AG04450 (cell line): ENCODE measurements around the gene KLF16. TPM values are rescaled to one million over a fixed set of nuclear protein-coding genes. Genes with fewer than 3 reads are reported as not detected.

Experiments used
- CTCF ChIA-PET: fragments of 300-600, 350-600 bp; formaldehyde crosslinking; extraction: SDS; loops from one replicate; lab custom pipeline; 2022; ENCODE audit warnings: antibody characterized with exemption, inconsistent platforms; lab: Charles Lee
- POLR2A ChIA-PET: fragments of 350-600 bp; formaldehyde crosslinking; extraction: SDS; loops from one replicate; lab custom pipeline; 2021; ENCODE audit warnings: antibody characterized with exemption, inconsistent platforms; lab: Yijun Ruan, JAX
- DNase-seq: peaks from one replicate; pipeline ENCODE4 v3.0.0-alpha.2; 2011; ENCODE audit warnings: low read depth, low spot score
- H3K27ac ChIP-seq: one replicate; pipeline ENCODE4 v1.5.1; 2012; ENCODE audit warnings: low read depth, low read length, control low read depth
- H3K27me3 ChIP-seq: one replicate; pipeline ENCODE4 v1.6.0; 2012; ENCODE audit warnings: low read length; ENCODE audit not compliant: control insufficient read depth, insufficient read depth
- H3K4me3 ChIP-seq: 2 replicates; pipeline ENCODE4 v1.5.1; 2011; ENCODE audit warnings: mild to moderate bottlenecking, low read depth, low read length, control low read depth
- H3K9me3 ChIP-seq: 2 replicates; pipeline ENCODE4 v1.5.1; 2012; ENCODE audit warnings: low read length; ENCODE audit not compliant: control insufficient read depth, insufficient read depth
- polyA plus RNA-seq: library from polyadenylated mRNA; depleted of rRNA; stranded (reverse); fragments of >200 nt; gene quantifications from 2 replicates; pipeline ENCODE4 v1.2.3, GENCODE V29; 2011
- TF ChIP-seq, protein P1 (sequence below): IDR thresholded peaks from 2 replicates; pipeline ENCODE4 v1.5.1; 2011; ENCODE audit warnings: low read depth, low read length, control low read depth, inconsistent platforms

KLF16 gene
- polyA plus RNA-seq, 1 experiment: 3.4 TPM

DNA sequence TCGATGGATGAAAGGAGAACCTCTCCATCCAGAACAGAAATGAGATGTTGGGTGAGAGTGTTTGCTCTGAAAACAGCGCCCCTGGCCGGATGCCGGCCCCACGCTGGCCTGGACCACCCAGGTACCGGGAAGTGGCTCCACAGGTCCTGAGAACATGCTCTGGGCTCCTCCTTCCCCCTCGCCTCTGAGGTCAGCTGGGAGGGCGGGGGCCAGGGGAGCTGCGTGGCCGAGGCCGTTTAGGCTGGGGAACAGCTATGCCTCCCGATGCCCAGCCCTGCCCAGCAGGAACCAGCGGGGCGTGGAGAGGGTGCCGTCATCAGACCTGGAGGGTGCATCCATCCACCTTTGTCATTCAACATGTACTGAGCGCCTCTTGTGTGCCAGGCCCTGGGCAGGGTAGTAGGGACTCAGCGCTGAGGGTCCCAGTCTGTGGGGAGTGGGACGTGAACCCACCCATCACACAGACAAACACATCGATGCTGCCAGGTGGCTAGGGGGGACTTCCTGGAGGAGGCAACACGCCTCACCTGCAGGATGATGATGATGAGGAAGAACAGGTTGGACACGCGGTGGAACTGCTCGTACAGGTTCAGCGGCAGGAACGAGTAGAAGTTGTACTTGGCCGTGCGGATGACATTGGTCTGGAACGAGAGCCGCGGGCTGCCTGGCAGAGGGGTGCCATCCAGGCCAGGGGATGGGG, 55.5 kb downstream of the KLF16 start:
- ChIA-PET POLR2A (no interaction called here), CTCF (no interaction called here)
- TF ChIP-seq, protein P1, sequence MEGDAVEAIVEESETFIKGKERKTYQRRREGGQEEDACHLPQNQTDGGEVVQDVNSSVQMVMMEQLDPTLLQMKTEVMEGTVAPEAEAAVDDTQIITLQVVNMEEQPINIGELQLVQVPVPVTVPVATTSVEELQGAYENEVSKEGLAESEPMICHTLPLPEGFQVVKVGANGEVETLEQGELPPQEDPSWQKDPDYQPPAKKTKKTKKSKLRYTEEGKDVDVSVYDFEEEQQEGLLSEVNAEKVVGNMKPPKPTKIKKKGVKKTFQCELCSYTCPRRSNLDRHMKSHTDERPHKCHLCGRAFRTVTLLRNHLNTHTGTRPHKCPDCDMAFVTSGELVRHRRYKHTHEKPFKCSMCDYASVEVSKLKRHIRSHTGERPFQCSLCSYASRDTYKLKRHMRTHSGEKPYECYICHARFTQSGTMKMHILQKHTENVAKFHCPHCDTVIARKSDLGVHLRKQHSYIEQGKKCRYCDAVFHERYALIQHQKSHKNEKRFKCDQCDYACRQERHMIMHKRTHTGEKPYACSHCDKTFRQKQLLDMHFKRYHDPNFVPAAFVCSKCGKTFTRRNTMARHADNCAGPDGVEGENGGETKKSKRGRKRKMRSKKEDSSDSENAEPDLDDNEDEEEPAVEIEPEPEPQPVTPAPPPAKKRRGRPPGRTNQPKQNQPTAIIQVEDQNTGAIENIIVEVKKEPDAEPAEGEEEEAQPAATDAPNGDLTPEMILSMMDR: no peak
- Histone ChIP-seq H3K9me3 (no peaks in the 10 kb centered on the region; the same call in 1 of the 2 replicates), H3K4me3 (no peak overlapping the region), H3K27ac (no peak overlapping the region), H3K27me3 (no peaks in the 10 kb centered on the region)
- no peak for DNase-seq

DNA sequence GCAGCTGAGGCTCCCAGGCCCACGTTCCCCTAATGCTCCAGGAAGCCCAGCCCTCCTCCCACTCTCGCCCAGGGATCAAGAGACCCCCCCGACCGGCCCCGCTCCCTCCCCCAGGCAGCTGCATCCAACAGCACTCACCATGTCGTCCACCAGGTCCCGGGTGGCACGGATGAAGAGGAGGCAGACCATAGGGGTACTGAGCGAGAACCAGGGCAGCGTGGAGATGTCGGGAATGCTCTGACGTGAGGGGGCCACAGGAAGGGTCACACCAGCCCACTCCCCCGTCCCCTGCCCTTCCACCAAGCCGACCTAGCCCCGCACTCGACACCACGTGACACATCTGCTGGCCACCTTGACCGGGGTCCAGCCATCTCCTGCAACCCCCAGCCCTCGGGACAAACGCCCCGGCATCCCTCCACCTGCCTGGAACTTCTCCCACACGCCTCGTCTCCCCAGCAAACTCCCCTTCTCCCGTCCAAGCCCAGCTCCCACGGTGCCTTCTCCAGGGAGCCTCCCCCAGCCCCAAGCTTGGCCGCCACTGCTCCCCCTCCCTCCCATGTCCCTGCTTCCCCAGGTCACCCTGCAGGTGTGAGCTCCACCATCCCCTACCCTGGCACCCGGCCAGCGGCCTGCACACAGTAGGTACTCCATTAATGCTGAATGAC, 56.2 kb downstream of the KLF16 start:
- Histone ChIP-seq H3K9me3 (no peaks in the 10 kb centered on the region; the same call in 1 of the 2 replicates), H3K27ac (no peak overlapping the region), H3K27me3 (no peaks in the 10 kb centered on the region), H3K4me3 (no peak overlapping the region)
- TF ChIP-seq, protein P1: no peak
- POLR2A ChIA-PET: no interaction called here
- CTCF ChIA-PET: interaction anchor here (0.5 kb wide), 1 partner anchor 19 kb away, joined by 3 read pairs; no protein-coding TSS in a partner anchor
- no peak for DNase-seq

DNA sequence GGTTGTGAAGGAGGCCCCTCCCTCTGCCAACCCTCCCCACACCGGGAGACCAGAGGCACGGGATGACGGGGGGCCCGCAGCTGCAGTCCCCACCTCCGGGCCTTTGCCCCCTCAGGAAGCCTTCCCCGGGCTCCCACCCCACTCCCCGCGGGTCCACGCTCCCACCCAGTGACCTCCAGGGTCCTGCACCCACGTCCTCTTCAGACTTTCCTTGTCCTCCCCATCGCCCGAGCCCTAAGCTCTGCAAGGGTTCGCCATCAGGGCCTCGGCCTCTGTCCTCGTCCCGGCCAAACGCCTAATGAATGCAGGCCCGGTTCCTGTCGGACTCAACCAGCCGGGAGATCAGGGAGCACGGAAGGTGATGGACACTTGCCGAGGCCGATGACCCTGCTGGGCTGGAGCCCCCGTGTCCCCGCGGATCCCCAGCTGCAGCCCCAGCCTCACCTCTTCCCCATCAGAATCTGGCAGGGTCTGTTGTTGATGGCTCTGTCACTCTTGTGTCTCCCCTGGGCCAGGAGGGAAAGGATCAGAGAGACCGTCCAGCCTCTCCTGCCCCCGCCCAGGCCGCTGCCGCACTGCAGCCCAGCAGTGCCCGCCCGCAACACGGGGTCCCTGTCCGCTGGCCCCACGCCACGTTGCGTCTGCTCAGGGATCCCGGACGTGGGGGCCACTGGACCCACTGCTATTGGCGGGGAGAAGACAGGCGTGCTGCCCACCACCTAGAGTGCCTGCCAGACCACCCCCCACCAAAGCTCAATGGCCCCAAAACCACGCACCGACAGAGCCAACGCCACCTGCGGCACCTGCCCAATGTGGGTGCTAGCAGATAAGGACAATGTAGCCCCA, 57.0 kb downstream of the KLF16 start:
- CTCF ChIA-PET: no interaction called here
- Histone ChIP-seq H3K4me3 (no peak overlapping the region), H3K9me3 (no peaks in the 10 kb centered on the region; the same call in 1 of the 2 replicates), H3K27ac (no peak overlapping the region), H3K27me3 (no peaks in the 10 kb centered on the region)
- POLR2A ChIA-PET: no interaction called here
- TF ChIP-seq, protein P1: no peak
- no peak for DNase-seq

DNA sequence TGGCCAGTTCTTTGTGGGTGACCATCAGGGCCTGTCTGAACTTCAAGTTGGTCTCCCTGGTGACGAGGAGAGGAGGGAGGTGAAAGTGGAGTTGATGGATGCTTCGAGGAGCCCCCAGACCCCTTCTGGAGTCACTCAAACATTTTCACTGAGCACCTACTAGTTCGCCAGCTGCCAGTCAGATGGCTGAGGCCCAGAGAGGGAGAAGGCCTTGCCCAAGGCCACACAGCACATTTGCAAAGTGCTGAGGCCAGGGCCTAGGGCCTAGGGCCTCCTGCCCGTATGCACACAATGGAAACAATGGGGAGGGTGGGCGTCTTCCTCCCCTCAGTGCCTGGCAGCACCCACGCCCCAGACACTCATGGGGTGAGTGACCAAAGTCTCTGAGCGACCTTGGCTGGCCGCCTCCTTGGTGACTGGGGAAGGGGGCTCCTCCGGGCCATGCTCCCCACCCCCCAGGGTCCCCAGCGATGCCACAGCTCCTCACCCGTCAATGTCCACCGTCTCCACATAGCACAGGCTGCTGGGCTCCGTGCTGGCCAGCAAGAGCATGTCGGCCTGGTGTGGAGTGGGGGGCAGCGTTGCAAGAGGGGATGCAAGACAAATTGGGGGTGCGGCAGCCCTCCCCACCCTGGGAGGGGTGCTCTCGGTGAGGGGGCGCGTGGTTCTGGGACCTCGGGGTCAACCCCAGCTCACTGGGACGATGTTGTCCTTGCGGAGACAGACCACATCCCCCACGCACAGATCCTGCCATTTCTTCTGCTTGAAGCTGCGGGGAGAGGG, 57.8 kb downstream of the KLF16 start:
- TF ChIP-seq, protein P1: no peak
- Histone ChIP-seq H3K9me3 (no peaks in the 10 kb centered on the region; the same call in 1 of the 2 replicates), H3K27me3 (no peaks in the 10 kb centered on the region), H3K4me3 (no peak overlapping the region), H3K27ac (no peak overlapping the region)
- ChIA-PET CTCF (no interaction called here), POLR2A (no interaction called here)
- DNase-seq: no peak
